Karpas-422 (cell line): ENCODE data around the gene CSTPP1. TPM values are rescaled to one million over a fixed set of nuclear protein-coding genes. Genes with fewer than 3 reads are reported as not detected.

ENCODE experiments used
- DNase-seq: peaks from one replicate; pipeline ENCODE4 v3.0.0-alpha.2; 2015
- H2AFZ ChIP-seq: fragments of 200-600 bp; sonication (generic); 2 replicates; pipeline ENCODE4 v1.6.1; 2014; ENCODE audit warnings: antibody characterized with exemption, low read length, mixed read lengths
- H3K27ac ChIP-seq: fragments of 200-600 bp; sonication (generic); 2 replicates; pipeline ENCODE4 v1.5.1; 2014; ENCODE audit warnings: mild to moderate bottlenecking, low read length, moderate library complexity
- H3K27me3 ChIP-seq: fragments of 200-600 bp; sonication (generic); 2 replicates; pipeline ENCODE4 v1.6.1; 2014; ENCODE audit warnings: low read length, mixed read lengths
- H3K36me3 ChIP-seq: fragments of 200-600 bp; sonication (generic); 2 replicates; pipeline ENCODE4 v1.6.1; 2014; ENCODE audit warnings: low read length, mixed read lengths; ENCODE audit not compliant: insufficient read depth
- H3K4me1 ChIP-seq: fragments of 200-600 bp; sonication (generic); 2 replicates; pipeline ENCODE4 v1.6.1; 2014; ENCODE audit warnings: mild to moderate bottlenecking, low read length, mixed read lengths
- H3K4me2 ChIP-seq: fragments of 200-600 bp; sonication (generic); 2 replicates; pipeline ENCODE4 v1.6.1; 2014; ENCODE audit warnings: low read length, low read depth, mild to moderate bottlenecking; ENCODE audit not compliant: poor library complexity, severe bottlenecking
- H3K4me3 ChIP-seq: fragments of 200-600 bp; sonication (generic); 2 replicates; pipeline ENCODE4 v1.5.1; 2014; ENCODE audit warnings: mild to moderate bottlenecking, antibody characterized with exemption, low read length, mixed read lengths
- H3K79me2 ChIP-seq: fragments of 200-600 bp; sonication (generic); 2 replicates; pipeline ENCODE4 v1.6.1; 2014; ENCODE audit warnings: mild to moderate bottlenecking, low read length, mixed read lengths
- H3K9ac ChIP-seq: fragments of 200-600 bp; sonication (generic); 2 replicates; pipeline ENCODE4 v1.6.0; 2014; ENCODE audit warnings: low read length
- H3K9me2 ChIP-seq: fragments of 200-600 bp; sonication (generic), shearing (Covaris generic); replicated peaks from 2 replicates; pipeline ENCODE4 v1.6.0; 2014; ENCODE audit warnings: mild to moderate bottlenecking, low read length, moderate library complexity; ENCODE audit not compliant: insufficient read depth
- H3K9me3 ChIP-seq: fragments of 300-700, 200-600 bp; sonication (generic); 2 replicates; pipeline ENCODE4 v1.6.1; 2014; ENCODE audit warnings: low read length, mixed read lengths
- H4K20me1 ChIP-seq: fragments of 200-600 bp; sonication (generic); 2 replicates; pipeline ENCODE4 v1.6.1; 2014; ENCODE audit warnings: mild to moderate bottlenecking, antibody characterized with exemption, low read length, low read depth; ENCODE audit not compliant: insufficient read depth
- total RNA-seq: library from RNA; depleted of rRNA; stranded (reverse); fragments of >200 nt; shearing (Covaris generic); gene quantifications from 2 replicates; pipeline ENCODE4 v1.2.3, GENCODE V29; 2014; ENCODE audit warnings: low replicate concordance

Gene CSTPP1
- total RNA-seq, 1 experiment from 2014 or later: 78.4 TPM

DNA sequence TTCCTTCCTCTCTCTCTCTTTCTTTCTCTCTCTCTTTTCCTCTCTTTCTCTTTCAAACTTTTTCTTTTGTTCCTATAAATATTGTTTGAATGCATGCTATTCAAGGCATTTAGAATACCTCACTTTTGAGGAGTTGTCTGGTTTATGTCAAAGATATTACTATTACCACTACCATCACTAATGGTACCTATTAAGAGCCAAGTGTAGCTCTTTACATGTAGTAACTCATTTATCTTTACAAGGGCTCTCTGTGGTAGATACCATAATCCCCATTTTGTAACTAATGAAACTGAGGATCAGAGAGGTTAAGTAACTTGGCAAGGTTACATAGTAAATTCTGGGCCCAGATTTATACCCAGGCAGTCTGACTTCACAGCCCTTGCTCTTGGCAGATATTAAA, 116.0 kb downstream of the CSTPP1 start:
- peaks cover 4% of the 10 kb centered on the region; the same call in 1 of the 2 replicates for H3K4me1 ChIP-seq
- no peaks in the 10 kb centered on the region for H4K20me1 ChIP-seq
- no peak overlapping the region for H3K4me2 ChIP-seq
- no peaks in the 10 kb centered on the region for H3K9me3 ChIP-seq
- H3K27ac ChIP-seq: no peak overlapping the region
- DNase-seq: no peak
- H3K9ac ChIP-seq: no peak overlapping the region
- peaks cover 7% of the 10 kb centered on the region for H3K36me3 ChIP-seq
- H3K4me3 ChIP-seq: no peak overlapping the region
- no peaks in the 10 kb centered on the region for H3K79me2 ChIP-seq
- H3K9me2 ChIP-seq: no peaks in the 10 kb centered on the region
- no peaks in the 10 kb centered on the region for H3K27me3 ChIP-seq
- no peak overlapping the region for H2AFZ ChIP-seq

DNA sequence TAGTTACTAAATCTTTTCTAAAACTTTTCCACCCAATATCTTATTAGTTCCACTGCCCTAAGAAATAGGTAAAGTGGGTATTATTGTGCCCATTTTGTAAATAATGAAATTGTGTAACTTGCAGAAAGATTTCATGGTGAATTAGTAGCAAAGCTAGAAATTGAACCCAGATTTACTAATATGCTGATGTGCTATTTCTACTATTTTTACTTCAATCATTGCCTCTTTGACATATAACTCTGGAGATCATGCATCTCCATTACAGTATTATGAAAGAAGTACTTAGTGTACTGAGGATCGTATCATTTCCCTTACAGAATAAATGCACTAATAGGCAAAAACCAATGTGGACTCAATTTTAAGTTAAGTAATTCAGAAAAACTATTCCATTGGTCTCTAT, 119.0 kb downstream of the CSTPP1 start:
- H3K36me3 ChIP-seq: peaks cover 19% of the 10 kb centered on the region
- no peaks in the 10 kb centered on the region for H3K9me3 ChIP-seq
- H3K4me1 ChIP-seq: peaks cover 8% of the 10 kb centered on the region
- no peak overlapping the region for H3K9ac ChIP-seq
- no peak overlapping the region for H3K4me2 ChIP-seq
- H3K9me2 ChIP-seq: no peaks in the 10 kb centered on the region
- H3K27me3 ChIP-seq: no peaks in the 10 kb centered on the region
- no peak overlapping the region for H3K27ac ChIP-seq
- DNase-seq: no peak
- no peaks in the 10 kb centered on the region for H4K20me1 ChIP-seq
- H3K79me2 ChIP-seq: no peaks in the 10 kb centered on the region
- H3K4me3 ChIP-seq: no peak overlapping the region
- no peak overlapping the region for H2AFZ ChIP-seq

DNA sequence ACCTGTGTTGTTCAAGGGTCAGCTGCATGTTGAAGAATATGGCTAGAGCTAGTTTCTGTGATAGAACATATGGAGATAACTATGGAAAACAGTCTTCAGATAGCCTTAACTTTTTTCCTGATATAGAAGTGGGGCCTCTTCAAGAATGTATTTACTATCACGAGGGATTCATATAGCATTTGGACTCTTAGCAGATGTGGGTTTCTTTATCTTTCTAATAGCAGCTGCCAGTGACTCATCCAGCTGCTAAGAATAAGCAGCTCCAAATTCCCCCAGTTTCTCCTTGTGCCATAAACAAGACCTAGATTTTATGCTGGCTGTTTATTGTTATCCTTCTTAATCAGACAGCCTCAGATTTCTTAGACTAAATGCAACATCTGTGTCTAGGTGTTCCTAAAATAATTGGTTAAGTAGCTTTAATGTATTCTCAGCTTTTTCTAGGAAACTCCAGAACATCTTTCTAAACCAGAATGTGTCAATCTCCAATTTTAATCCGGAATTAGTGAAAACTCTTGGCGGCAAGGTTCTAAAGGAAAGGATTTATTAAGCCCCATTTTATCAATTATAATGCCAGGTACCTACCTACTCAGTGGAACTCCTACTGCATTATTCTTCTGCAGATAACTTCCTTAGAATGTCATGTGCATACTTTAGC, 119.8 kb downstream of the CSTPP1 start:
- Histone ChIP-seq H3K4me2 (no peak overlapping the region), H2AFZ (no peak overlapping the region), H3K4me1 (peaks cover 14% of the 10 kb centered on the region), H3K4me3 (no peak overlapping the region), H3K9me2 (no peaks in the 10 kb centered on the region), H4K20me1 (no peaks in the 10 kb centered on the region), H3K79me2 (no peaks in the 10 kb centered on the region), H3K27ac (0 out of 2 replicates have a peak overlapping the region, but pooled peaks have one; percentile 15), H3K9me3 (no peaks in the 10 kb centered on the region), H3K9ac (no peak overlapping the region), H3K36me3 (peaks cover 19% of the 10 kb centered on the region), H3K27me3 (no peaks in the 10 kb centered on the region)
- DNase-seq: no peak

DNA sequence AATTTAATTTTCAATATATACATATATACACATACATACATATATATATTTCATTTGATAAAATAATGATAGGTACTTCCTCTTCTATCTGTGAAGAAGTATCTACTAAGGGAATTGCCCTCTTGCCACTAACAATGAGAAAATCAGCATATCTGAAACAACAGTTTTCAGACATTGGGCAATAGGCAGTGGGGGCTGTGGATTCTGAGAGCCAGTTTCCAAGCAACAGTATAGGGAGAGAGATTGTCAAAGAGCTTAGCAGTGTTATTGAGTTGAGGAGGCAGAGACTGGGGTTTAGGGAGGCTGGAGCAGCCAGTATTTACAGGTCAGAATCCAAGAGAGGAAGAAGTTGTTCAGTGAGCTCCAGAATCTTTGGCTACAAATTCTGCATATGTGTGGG, 120.8 kb downstream of the CSTPP1 start:
- Histone ChIP-seq H3K9me2 (no peaks in the 10 kb centered on the region), H3K36me3 (peaks cover 16% of the 10 kb centered on the region), H3K9me3 (no peaks in the 10 kb centered on the region), H2AFZ (no peak overlapping the region), H3K4me2 (no peak overlapping the region), H4K20me1 (no peaks in the 10 kb centered on the region), H3K27me3 (no peaks in the 10 kb centered on the region), H3K4me1 (peaks cover 14% of the 10 kb centered on the region), H3K9ac (no peak overlapping the region), H3K27ac (no peak overlapping the region), H3K4me3 (no peak overlapping the region), H3K79me2 (no peaks in the 10 kb centered on the region)
- DNase-seq: no peak

DNA sequence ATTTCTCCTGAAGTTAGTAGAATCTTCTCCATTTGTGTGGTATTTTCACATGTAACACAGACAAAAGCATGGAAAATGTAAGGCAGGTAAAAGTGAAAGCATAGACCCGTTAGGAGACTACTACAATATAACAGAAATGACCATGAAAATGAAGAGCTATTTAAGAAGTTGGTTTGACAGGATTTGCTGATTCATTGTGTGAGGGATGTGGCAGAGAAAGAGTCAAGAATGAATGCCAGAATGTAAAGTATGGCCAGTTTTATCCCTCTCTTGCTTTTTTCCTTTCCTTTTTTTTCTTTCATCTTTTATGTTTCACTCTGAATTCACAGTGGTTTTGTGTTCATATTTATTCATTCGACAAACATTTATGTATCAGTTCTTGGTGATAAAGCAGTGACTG, 124.2 kb downstream of the CSTPP1 start:
- no peak for DNase-seq
- H3K9me3 ChIP-seq: no peaks in the 10 kb centered on the region
- H3K79me2 ChIP-seq: peaks cover 8% of the 10 kb centered on the region; the same call in 1 of the 2 replicates
- peak overlapping the region; percentile 63 for H3K27ac ChIP-seq
- no peak overlapping the region for H3K9ac ChIP-seq
- H3K4me2 ChIP-seq: no peak overlapping the region
- no peak overlapping the region for H2AFZ ChIP-seq
- no peaks in the 10 kb centered on the region for H4K20me1 ChIP-seq
- H3K36me3 ChIP-seq: peaks cover 14% of the 10 kb centered on the region
- peaks cover 14% of the 10 kb centered on the region for H3K4me1 ChIP-seq
- H3K27me3 ChIP-seq: no peaks in the 10 kb centered on the region
- H3K9me2 ChIP-seq: no peaks in the 10 kb centered on the region
- H3K4me3 ChIP-seq: no peak overlapping the region

DNA sequence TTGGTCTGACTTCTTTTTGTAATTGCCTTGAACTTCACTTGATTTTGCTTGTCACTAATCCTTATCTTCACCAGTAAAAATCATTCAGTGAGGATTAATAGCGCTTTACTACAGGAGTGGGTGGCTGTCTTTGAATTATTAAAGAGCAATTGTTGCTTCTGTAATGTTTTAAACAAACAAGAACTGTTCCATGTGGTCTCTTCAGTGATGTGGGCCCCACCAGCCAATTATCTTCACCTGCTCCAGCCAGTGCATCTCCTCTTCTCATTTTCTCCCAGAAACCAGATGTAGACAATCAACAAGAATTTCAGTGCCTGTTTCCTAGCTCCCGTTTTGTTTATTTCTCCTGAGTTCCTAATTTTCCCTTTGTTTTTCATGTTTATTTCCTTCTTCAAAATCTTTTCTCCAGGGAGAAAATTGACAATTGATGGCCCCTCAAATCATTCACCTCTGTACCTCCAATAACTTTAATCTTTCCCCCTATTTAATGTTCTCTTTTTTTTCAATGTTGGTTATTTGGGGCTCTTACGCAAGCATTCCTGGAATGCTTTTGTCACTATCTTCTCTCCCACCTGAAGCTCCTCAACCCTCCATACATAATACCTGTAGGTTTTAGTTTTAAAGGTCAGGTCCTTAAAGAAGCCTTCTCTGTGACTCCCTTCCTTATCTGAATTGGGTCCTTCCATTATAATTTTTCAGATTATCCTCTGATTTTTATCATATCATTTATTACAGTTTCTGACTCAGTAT, 125.0 kb downstream of the CSTPP1 start:
- no peaks in the 10 kb centered on the region for H4K20me1 ChIP-seq
- no peak overlapping the region for H2AFZ ChIP-seq
- no peak overlapping the region for H3K27ac ChIP-seq
- no peaks in the 10 kb centered on the region for H3K9me3 ChIP-seq
- H3K9ac ChIP-seq: no peak overlapping the region
- peaks cover 8% of the 10 kb centered on the region; the same call in 1 of the 2 replicates for H3K79me2 ChIP-seq
- H3K36me3 ChIP-seq: peaks cover 14% of the 10 kb centered on the region
- no peak overlapping the region for H3K4me3 ChIP-seq
- DNase-seq: no peak
- H3K4me2 ChIP-seq: no peak overlapping the region
- H3K27me3 ChIP-seq: no peaks in the 10 kb centered on the region
- peaks cover 13% of the 10 kb centered on the region for H3K4me1 ChIP-seq
- H3K9me2 ChIP-seq: no peaks in the 10 kb centered on the region

DNA sequence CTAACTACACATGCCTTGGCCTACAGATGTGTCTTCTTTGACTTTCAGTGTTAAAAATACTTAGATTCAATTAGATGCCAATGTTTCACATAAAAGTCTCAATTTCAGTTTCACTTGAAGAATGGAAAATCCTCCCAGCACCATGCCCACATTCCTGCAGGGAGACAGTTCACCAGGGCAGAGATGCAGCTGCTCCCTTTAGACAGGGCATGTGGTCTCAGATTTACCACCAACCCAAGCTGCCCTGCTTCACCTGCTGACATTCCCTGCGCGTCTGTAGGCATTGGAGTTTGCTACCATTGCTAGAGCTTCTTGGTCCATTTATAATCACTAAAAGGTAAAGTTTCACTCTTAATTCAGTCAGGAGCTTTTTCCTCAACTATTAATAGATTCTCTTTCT, 126.2 kb downstream of the CSTPP1 start:
- no peaks in the 10 kb centered on the region for H4K20me1 ChIP-seq
- H3K27ac ChIP-seq: no peak overlapping the region
- H3K4me1 ChIP-seq: peaks cover 10% of the 10 kb centered on the region
- no peak for DNase-seq
- H3K27me3 ChIP-seq: no peaks in the 10 kb centered on the region
- no peak overlapping the region for H3K4me2 ChIP-seq
- no peaks in the 10 kb centered on the region for H3K9me2 ChIP-seq
- no peak overlapping the region for H2AFZ ChIP-seq
- H3K36me3 ChIP-seq: peaks cover 10% of the 10 kb centered on the region; the same call in 1 of the 2 replicates
- H3K9me3 ChIP-seq: no peaks in the 10 kb centered on the region
- H3K79me2 ChIP-seq: peaks cover 11% of the 10 kb centered on the region
- H3K4me3 ChIP-seq: no peak overlapping the region
- H3K9ac ChIP-seq: no peak overlapping the region

DNA sequence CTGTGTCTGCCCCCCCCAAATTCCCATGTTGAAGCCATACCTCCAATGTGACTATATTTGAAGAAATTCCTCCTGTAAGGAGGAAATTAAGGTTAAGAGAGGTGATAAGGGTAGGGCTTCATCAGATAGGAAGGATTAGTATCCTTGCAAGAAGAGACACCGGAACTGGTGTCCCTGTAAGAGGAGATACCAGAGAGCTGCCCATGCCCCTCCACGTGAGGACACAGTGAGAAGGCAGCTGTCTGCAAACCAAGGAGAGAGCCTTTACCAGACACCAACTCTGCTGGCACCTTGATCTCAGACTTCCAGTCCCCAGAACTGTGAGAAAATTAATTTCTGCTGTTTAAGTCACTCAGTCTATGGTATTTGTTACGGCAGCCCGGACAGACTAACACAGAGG, 130.8 kb downstream of the CSTPP1 start:
- H3K9me3 ChIP-seq: no peaks in the 10 kb centered on the region
- H2AFZ ChIP-seq: no peak overlapping the region
- peaks cover 22% of the 10 kb centered on the region for H3K79me2 ChIP-seq
- H3K4me1 ChIP-seq: no peaks in the 10 kb centered on the region
- H3K4me3 ChIP-seq: no peak overlapping the region
- H3K36me3 ChIP-seq: no peaks in the 10 kb centered on the region
- no peaks in the 10 kb centered on the region for H3K27me3 ChIP-seq
- no peak overlapping the region for H3K27ac ChIP-seq
- no peak overlapping the region for H3K4me2 ChIP-seq
- H4K20me1 ChIP-seq: no peaks in the 10 kb centered on the region
- H3K9ac ChIP-seq: no peak overlapping the region
- DNase-seq: no peak
- H3K9me2 ChIP-seq: no peaks in the 10 kb centered on the region
